Ovary (tissue), 9 donors: ENCODE data around the gene ZNF778. TPM values are rescaled to one million over a fixed set of nuclear protein-coding genes. Genes with fewer than 3 reads are reported as not detected.

Experiments used
- DNase-seq, 5 donors: peaks; one replicate each; pipeline ENCODE4 v3.0.0-alpha.2; 2019 to 2020
- H3K27ac ChIP-seq, 2 donors: fragments of 200-600 bp; one replicate each; pipeline versions ENCODE4 v1.5.1 to v1.8.0; 2019 to 2022
- H3K27me3 ChIP-seq: fragments of 200-600 bp; one replicate; pipeline ENCODE4 v1.8.0; 2022
- H3K36me3 ChIP-seq: fragments of 200-600 bp; sonication (generic); one replicate; pipeline ENCODE4 v1.5.1; 2019
- H3K4me1 ChIP-seq: one replicate; pipeline ENCODE4 v1.8.1; 2013; ENCODE audit warnings: mild to moderate bottlenecking, moderate library complexity; ENCODE audit not compliant: insufficient read depth
- H3K4me3 ChIP-seq: fragments of 200-600 bp; sonication (generic); one replicate; pipeline ENCODE4 v1.5.1; 2017
- H3K9me3 ChIP-seq, 2 donors: fragments of 200-600 bp in 1 of 2; sonication (generic) in 1 of 2; one replicate each; pipeline versions ENCODE4 v1.5.1 to v1.8.1; 2013 to 2019; ENCODE audit warnings: mild to moderate bottlenecking in 1 of 2, moderate library complexity in 1 of 2
- CTCF ChIP-seq, 3 donors: fragments of 450-650 bp in 2 of 3; fragments of 200-600 bp in 1 of 3; IDR thresholded peaks; one replicate each; pipeline versions ENCODE4 v1.5.1 to v1.8.0; 2016 to 2022; ENCODE audit warnings: antibody characterized with exemption in 3 of 3, mild to moderate bottlenecking in 1 of 3
- EP300 ChIP-seq: sonication (generic); formaldehyde crosslinking; IDR thresholded peaks from one replicate; pipeline ENCODE4 v1.6.1; 2017; ENCODE audit warnings: antibody characterized with exemption
- POLR2A ChIP-seq: fragments of 450-650 bp; IDR thresholded peaks from one replicate; pipeline ENCODE4 v1.6.1; 2017; ENCODE audit warnings: antibody characterized with exemption, mild to moderate bottlenecking, moderate library complexity
- WGBS, 3 donors: extraction: QIAGEN DNeasy Blood & Tissue Kit in 1 of 3; methylation state at CpG; one replicate each; pipeline versions ENCODE4 v1.1.5 to v1.1.7; 2013 to 2017; 5-methylcytosine and 5-hydroxymethylcytosine counted together
- intact Hi-C, 4 donors: fragments of 100-400 bp; cut with DNase I; formaldehyde crosslinking; loops; one replicate each; pipeline versions ENCODE4 v1.11.0 to v1.15.1; 2022 to 2023
- polyA plus RNA-seq, 2 donors: library from polyadenylated mRNA; stranded (reverse); fragments of 200-250 nt in 1 of 2; fragments of 350-450 nt in 1 of 2; fragmentation: Illumina TruSeq in 1 of 2; extraction: RNeasy Lipid Tissue Mini Kit (QIAGEN cat#74804) in 1 of 2; gene quantifications; one replicate each; pipeline ENCODE4 v1.2.3, GENCODE V29; 2013 to 2014
- total RNA-seq, 7 donors: library from RNA; depleted of rRNA in 2 of 7; stranded (reverse); fragments of >200 nt in 2 of 7; fragmentation: NEBNext Ultra II Directional in 3 of 7; extraction: Animal tissue kit (Norgen Biotek cat#: 25700) in 3 of 7; gene quantifications; one replicate each; pipeline versions ENCODE4 v1.1.0 to v1.2.4, GENCODE V29; 2016 to 2023
- donor health status: DM: no; HTN: no; CAD: no; lungs with moderate emphysema.
- donor health status: DM: no; HTN: no; CAD: no.
- donor health status: Bipolar disorder and iron deficiency.
- donor health status: DM: yes; HTN: yes; CAD: no.
- donor health status: DM: no; HTN: no; CAD: no.
- donor health status: DM: yes; HTN: yes; CAD: no.

Gene ZNF778
- total and polyA plus RNA-seq, 9 donors, result 1.8 to 71.9 (median 8.3) TPM

- intact Hi-C loops, result no loop called here
- Histone ChIP-seq H3K4me1 (no peaks in the 10 kb centered on the region), H3K4me3 (no peak overlapping the region), H3K27me3 (no peaks in the 10 kb centered on the region), H3K9me3 (no peaks in the 10 kb centered on the region), H3K36me3 (no peaks in the 10 kb centered on the region), H3K27ac (no peak overlapping the region)
- TF ChIP-seq POLR2A, result no peak
- TF ChIP-seq EP300, result no peak
- TF ChIP-seq CTCF (IDR thresholded peaks at IDR 0.05), result no peak
- no peak for DNase-seq
- 87 to 92% (median 92%) methylated on average over 3 of the region's 3 CpGs for WGBS, 3 donors
Observed at GRCh38 chr16:89221604-89222003, 4.1 kb downstream of the ZNF778 start.

- WGBS, 3 donors, result 89 to 90% (median 89%) methylated on average over 21 of the region's 21 CpGs
Observed at GRCh38 chr16:89222931-89223330, 5.4 kb downstream of the ZNF778 start.

GRCh38 chr16:89224665-89225064, 7.2 kb downstream of the ZNF778 start:
- 89 to 94% (median 91%) methylated on average over 10 of the region's 10 CpGs for WGBS, 3 donors
- Histone ChIP-seq H3K4me1 (no peaks in the 10 kb centered on the region), H3K4me3 (no peak overlapping the region), H3K27ac (no peak overlapping the region), H3K36me3 (no peaks in the 10 kb centered on the region), H3K9me3 (no peaks in the 10 kb centered on the region), H3K27me3 (no peaks in the 10 kb centered on the region)
- DNase-seq, result peak in 1 of 5 donors; percentile 2
- intact Hi-C loops, result no loop called here
- TF ChIP-seq CTCF (IDR thresholded peaks at IDR 0.05) (no peak), EP300 (no peak)

More at GRCh38 chr16:89222931-89223330, 5.4 kb downstream of the ZNF778 start:
- no peak overlapping the region for H3K27ac ChIP-seq
- no peaks in the 10 kb centered on the region for H3K36me3 ChIP-seq
- no peaks in the 10 kb centered on the region for H3K27me3 ChIP-seq
- TF ChIP-seq POLR2A, result no peak
- no peaks in the 10 kb centered on the region for H3K9me3 ChIP-seq
- DNase-seq, result peak in 1 of 5 donors; percentile 24
- no peaks in the 10 kb centered on the region for H3K4me1 ChIP-seq
- H3K4me3 ChIP-seq, result no peak overlapping the region
- intact Hi-C loops, result no loop called here

GRCh38 chr16:89230255-89230654, 12.8 kb downstream of the ZNF778 start:
- peak in 1 of 5 donors; percentile 19 for DNase-seq
- intact Hi-C loops, result loop anchor here in 2 of 4 donors (5.0 to 10.0 kb wide), 2 partner anchors 405 to 557 kb away; no protein-coding TSS in a partner anchor
- H3K27me3 ChIP-seq, result no peaks in the 10 kb centered on the region
- no peaks in the 10 kb centered on the region for H3K4me1 ChIP-seq
- TF ChIP-seq EP300 (no peak), CTCF (IDR thresholded peaks at IDR 0.05) (no peak), POLR2A (no peak)
- no peaks in the 10 kb centered on the region for H3K9me3 ChIP-seq
- no peak overlapping the region for H3K4me3 ChIP-seq
- no peak overlapping the region for H3K27ac ChIP-seq
- WGBS, 3 donors, result 90 to 93% (median 91%) methylated on average over 14 of the region's 14 CpGs
- H3K36me3 ChIP-seq, result no peaks in the 10 kb centered on the region

- Histone ChIP-seq H3K4me1 (no peaks in the 10 kb centered on the region), H3K9me3 (no peaks in the 10 kb centered on the region), H3K4me3 (no peak overlapping the region), H3K36me3 (no peaks in the 10 kb centered on the region), H3K27ac (no peak overlapping the region), H3K27me3 (no peaks in the 10 kb centered on the region)
- TF ChIP-seq EP300 (no peak), CTCF (IDR thresholded peaks at IDR 0.05) (no peak), POLR2A (no peak)
- intact Hi-C loops, result loop anchor here in 2 of 4 donors (5.0 to 10.0 kb wide), 2 partner anchors 403 to 555 kb away; no protein-coding TSS in a partner anchor
- 42 to 93% (median 61%) methylated on average over 2 of the region's 2 CpGs for WGBS, 3 donors
- DNase-seq, result peak in 1 of 5 donors; percentile 21
Observed at GRCh38 chr16:89232107-89232506, 14.6 kb downstream of the ZNF778 start.
